ENCODE measurements around the gene KLF13.

DNA sequence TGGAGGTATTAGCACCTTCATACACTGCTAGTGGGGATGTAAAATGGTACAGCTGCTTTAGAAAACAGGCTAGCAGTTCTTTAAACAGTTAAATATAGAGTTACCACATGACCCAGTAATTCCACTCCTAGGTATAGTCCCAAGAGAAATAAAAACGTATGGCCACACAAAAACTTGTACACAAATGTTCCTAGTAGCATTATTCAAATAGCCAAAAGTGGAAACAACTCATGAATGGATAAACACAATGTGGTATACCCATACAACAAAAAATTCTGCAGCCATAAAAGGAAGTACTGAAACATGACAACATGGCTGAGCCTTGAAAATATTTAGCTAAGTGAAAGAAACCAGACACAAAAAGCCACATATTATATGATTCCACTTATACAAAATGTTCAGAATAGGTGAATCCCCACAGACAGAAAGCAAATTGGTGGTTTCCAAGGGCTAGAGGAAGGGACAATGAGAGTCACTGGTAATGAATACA lies 40.8 kb upstream of the KLF13 start:
- TF ChIP-seq, protein P1, sequence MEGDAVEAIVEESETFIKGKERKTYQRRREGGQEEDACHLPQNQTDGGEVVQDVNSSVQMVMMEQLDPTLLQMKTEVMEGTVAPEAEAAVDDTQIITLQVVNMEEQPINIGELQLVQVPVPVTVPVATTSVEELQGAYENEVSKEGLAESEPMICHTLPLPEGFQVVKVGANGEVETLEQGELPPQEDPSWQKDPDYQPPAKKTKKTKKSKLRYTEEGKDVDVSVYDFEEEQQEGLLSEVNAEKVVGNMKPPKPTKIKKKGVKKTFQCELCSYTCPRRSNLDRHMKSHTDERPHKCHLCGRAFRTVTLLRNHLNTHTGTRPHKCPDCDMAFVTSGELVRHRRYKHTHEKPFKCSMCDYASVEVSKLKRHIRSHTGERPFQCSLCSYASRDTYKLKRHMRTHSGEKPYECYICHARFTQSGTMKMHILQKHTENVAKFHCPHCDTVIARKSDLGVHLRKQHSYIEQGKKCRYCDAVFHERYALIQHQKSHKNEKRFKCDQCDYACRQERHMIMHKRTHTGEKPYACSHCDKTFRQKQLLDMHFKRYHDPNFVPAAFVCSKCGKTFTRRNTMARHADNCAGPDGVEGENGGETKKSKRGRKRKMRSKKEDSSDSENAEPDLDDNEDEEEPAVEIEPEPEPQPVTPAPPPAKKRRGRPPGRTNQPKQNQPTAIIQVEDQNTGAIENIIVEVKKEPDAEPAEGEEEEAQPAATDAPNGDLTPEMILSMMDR (IDR thresholded peaks at IDR 0.05) = no peak
- no peak for TF ChIP-seq POLR2AphosphoS5 (IDR thresholded peaks at IDR 0.05)

Measured in sigmoid colon (tissue), 4 donors.